GM03348 (cell line): ENCODE measurements around the gene GHDC.

Experiments
- DNase-seq: peaks from one replicate; pipeline ENCODE4 v3.0.0; 2012; ENCODE audit warnings: low spot score

Gene GHDC

DNA sequence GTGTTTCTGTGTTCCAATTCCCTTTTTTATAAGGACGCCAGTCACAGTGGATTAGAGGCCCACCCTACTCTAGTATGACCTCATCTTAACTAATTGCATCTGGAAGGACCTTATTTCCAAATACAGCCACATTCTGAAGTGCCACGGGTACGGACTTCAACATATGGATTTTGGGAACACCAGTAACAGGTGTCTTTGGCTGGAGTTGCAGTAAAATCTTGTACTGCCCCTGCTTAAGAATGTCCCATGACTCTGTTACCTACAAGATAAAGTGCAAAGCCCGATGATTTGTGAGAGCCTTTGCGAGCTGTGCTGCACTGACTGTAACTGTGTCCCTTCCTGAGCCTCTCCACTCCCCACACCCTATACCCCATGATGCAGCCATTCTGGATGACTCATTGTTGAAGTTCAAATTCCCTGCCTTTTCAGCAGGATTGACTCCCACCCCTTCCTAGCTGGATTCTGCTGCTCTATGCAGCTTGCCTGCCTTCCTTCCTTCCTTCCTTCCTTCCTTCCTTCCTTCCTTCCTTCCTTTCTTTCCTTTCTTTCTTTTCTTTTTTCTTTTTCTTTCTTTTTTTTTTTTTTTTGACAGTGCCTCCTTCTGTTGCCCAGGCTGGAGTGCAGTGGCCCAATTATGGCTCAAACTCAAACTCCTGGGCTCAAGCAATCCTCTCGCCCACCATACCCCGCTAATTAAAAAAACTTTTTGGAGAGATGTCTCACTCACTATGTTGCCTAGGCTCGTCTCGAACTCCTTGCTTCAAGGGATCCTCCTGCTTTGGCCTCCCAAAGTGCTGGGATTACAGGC is 11.2 kb downstream of the GHDC start:
- DNase-seq = peak; percentile 44

DNA sequence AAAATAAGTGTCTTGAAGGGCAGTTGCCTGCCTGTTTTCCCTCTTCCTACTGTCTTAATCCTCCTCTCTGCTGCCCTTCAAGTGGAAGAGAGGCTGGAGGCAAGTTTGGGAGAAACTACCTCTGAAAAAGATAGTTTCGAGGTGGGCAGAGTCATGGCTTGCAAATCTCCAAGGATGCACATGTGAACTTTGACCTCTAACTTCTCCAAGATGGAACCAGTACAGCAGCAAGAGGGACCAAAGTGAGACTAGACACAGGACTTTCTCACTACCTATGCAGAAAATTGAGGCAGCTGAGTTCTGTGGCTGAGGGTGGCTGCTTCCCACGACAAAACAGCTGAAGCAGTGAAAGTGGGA is 12.5 kb downstream of the GHDC start:
- no peak for DNase-seq

DNA sequence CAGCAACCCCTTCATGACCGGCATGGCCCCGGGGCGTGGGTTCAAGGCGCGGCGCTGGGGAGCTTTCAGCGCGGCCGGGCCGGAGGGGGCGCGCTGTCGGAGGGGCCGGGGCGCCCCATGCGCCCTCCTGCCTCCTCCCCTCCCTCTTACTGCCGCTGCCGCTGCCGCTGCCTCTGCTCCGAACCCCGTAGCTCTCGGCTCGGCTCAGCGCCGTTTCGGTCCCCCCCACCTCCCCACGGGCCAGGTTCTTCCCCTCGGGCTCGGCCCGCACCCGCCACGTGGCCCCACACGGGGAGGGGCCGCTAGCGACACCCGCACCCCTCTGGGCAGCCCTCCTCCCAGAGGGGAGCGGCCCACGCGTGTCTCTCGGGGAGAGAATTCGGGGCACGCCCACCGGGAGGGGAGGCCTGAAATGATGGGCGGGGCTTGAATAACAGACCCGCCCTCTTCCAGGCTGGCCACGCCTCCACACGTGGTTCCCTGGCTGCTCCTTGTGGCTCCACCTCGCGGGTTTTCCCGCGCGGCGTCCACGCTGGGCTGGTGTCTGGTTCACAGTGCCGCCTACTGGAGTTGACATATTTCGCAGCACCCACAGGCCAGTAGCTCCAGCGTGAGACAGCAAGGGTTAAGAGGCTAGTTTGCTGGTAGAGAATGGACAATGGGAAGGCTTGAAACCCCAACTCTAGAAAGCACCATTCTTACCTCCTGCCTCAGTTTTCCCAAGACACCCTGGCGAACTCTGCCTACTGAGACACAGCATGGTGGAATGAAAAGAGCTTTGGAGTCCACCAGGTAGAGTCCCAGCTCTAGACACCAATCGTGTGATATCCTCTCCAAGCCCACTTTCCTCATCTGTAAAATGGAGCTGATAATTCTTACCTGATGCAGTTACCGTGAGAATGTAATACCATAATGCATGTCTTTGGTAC is 13.1 kb downstream of the GHDC start, which contains the start of gene KCNH4:
Gene KCNH4 (minus strand): TSS at position 221 of the 929 bp plus-strand sequence. CDS start 197 bp downstream, at position 24.
- peak; percentile 88 for DNase-seq

DNA sequence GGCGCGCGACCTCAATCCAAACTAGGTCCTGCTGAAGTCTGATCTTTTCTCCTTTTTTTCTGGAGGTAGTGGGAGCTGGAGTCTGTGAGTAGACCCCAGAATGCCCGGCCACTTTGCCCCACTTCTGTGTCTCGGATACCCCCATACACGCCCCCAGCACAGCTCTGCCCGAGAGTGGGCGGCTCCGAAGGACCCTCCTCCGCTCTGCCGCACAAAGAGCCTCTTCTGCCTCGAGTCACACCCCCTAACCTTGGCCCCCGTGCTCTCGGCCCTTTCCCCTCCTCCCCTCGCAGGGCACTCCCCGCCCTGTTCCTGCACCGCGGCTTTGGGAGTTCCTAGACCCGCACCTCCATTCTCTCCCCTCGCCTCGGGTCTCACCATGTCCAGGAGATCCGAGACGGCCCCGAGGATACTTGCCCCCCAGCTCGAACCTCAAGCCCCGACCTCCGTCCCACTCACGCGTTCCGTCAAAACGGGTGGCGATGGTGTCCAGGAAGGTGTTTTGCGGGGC is 13.8 kb downstream of the GHDC start:
- DNase-seq = no peak

DNA sequence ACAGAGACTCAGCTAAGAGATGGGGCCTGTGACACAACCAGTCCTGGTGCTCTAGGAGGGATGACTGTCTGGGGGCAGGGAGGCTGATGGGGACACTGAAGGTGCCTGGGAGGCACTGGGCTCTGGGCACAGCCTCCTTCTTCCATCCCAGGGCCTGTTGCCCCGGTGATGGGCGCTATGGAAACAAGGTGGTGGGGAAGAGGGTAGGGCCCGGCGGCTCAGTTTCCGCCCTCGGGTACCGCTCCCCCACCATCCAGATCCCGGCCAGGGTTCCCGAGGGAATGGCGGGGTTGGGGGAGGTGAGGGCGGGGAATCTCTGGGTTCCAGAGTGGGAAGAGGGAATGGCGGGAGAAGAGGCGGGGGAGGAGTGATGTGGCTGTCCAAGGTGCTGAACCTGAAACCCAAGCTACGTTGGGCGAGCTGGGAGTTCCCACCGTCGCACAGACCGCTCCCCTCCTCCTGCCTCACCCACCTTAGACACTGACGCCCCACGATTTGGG is 14.3 kb downstream of the GHDC start:
- peak; percentile 78 for DNase-seq

DNA sequence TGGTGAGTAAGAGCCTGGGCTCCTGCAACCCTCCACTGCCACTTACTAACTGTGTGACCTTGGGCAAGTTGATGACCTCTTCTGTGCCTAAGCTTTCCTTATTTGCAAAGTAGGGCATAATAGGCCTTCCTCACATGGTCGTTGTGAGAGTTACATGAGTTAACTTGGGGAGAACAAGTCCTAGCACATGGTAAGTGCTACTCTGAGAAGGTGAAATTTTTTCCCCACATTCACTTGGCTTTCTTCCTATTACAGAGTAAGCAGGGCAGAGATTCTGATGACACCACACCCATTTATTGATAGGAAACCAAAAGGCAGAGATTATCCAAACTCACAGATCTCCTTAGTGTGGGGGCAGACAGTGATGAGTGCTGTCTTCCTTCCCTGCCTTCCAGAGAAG is 15.0 kb downstream of the GHDC start:
- no peak for DNase-seq

DNA sequence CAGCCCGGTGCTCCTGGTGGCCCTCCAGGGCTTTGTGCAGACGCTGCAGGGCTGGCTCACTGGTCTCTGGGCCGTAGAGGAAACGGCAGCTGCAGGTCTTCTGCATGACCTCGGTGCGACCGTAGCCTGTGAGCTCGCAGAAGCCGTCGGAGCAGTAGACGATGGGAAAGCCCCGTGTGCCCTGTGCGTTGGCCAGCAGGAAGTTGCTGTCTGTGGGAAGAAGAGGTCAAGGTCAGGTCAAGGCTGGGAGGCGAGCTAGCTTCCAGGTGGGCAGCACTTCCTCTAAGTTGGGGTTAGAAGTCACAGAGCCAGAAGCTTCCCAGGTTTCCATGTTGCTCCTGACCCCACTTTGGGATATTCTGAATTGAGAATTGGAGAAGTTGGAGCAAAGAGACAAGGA is 15.5 kb downstream of the GHDC start:
- DNase-seq = no peak

DNA sequence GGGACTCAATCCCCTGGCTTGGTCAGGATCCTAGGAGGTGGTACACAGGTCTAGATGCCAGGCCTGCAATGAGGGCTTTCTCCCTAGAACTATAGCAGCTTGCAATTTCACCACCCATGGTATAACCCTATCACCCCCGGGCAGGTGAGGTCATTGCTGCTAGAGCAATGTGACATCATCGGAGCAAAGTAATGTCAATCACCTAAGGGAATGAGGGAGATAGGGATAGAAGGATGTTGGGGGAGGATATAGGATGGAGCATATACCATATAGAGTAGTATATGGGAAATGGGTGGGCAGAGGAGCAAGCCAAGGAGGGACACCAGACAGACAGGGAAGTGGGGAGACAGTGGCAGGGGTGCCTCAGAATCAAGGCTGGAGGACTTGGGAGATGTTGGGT is 16.6 kb downstream of the GHDC start:
- DNase-seq = no peak

DNA sequence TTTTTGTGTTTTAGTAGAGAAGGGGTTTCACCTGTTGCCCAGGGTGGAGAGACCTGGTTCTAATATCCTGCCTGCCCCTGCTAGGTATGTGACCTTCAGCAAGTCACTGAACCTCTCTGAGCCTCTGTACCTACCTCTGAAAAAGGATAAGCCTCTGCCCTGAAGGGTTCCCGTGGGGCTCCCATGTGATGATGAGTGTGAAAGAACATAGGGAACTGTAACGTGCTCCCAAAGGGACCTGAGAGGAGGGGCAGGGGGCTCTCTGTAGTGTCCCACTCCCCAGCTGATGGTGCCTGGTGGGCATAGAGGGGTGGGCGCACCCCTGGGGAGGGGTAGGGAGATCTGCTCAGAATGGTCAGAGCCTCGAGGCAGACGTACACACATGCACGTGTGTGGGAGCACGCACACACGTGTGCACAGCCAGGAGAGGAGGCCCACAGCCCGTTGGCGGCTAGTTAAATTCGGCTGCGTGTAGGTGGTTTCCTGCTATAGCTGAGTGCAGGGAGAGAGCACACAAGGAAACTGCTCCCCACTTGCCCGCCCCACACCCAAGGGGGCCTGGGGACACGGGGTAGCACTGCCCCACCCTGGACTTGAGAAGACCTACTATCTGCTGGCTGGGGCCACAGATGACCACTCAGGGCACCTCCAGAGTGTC is 20.0 kb downstream of the GHDC start:
- DNase-seq = no peak

DNA sequence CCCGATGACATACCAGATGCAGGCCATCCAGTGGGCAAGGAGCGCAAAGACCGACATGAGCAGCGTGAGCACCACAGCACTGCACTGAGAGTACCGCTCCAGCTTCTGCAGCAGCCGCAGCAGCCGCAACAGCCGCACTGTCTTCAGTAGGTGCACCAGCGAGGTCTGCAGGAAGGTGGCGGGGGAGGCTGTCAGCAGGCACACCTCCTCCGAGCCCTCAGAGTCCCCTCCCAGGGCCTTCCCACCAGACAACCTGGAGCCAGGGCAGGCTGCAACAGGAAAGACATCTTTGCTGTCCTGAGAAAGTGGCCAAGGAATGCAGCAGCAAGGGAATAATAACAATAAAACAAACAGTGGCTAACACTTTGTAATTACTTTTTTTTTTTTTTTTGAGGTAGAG is 22.5 kb downstream of the GHDC start:
- no peak for DNase-seq

DNA sequence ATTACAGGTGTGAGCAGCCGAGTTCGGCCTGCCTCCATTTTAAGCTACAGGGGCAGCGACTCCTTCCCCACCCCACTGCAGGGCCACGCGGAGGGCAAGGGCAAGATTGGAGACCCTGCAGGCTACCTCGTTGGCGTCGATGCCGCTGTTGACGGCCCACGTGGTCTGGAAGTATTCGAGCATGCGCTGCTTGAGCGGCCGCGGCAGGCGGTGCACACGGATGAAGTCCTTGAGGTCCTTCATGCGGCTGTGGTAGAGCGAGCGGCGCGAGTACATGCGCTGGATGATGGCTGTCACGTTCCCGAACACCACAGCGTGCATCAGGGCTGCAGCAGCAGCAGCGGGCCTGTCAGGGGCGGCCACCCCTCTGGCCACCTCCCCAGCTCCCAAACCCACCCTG is 24.9 kb downstream of the GHDC start:
- no peak for DNase-seq

DNA sequence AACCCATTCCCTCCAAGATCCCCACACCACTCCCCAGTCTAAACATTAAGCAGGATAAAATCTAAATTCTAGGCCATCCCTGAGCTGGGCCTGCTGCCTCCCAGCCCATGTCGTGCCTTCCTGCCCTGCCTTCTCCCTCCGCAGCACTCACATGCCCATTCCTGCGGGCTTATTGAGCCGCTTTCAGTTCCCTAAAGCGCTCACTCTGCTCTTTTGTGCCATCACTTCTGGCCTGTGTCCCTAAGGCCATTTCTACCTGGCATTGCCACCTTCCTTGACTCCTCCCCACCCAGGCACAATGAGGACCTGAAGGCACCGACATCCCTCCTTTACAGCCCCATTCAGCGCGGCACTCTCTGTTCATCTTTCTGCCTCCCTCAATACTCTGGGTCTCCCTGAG is 26.5 kb downstream of the GHDC start:
- no peak for DNase-seq

DNA sequence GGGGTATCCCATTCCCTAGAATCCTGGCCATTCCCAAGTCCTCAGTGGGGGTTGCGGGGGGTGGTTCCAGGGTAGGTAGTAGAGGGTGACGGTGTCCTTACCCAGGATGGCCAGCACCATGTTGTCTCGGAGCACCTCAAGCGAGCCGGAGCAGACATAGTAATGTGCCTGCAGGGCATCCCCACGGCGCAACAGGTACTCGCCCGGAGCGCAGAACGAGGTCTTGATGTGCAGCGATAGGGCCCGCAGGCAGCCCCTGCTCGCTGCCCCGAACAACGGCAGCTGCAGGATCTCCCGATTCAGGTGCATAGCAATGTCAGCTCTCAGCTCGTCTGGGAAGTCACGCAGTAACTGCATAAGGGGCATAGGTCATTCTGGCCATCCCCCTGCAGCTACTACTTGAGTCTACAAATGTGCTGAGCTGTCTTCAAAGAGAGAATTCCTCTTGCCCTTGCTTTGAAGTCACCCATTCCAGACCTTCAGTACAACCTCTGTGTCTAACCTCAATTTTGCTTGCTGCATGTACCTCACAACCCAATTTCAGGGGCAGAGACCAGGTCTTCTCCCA is 28.0 kb downstream of the GHDC start:
- DNase-seq = no peak

DNA sequence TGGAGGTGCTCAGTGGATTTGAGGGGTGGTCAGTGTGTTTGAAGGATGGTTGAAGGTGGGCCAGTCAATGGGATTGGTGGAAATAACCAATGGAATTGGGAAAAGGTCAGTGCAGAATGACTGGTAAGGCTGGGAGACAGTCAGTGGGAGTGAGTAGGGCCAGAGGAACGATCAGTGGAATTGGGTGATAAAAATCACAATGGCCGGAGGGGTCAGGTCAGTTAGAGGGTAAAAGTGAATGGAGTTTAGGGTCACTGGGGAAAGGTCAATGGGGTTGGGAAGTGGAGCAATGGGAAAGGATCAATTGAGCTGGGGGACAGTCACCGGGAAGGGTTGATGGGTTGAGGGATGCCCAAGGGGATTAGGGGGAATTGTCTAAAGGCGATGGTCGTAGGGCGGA is 28.5 kb downstream of the GHDC start:
- DNase-seq = no peak

DNA sequence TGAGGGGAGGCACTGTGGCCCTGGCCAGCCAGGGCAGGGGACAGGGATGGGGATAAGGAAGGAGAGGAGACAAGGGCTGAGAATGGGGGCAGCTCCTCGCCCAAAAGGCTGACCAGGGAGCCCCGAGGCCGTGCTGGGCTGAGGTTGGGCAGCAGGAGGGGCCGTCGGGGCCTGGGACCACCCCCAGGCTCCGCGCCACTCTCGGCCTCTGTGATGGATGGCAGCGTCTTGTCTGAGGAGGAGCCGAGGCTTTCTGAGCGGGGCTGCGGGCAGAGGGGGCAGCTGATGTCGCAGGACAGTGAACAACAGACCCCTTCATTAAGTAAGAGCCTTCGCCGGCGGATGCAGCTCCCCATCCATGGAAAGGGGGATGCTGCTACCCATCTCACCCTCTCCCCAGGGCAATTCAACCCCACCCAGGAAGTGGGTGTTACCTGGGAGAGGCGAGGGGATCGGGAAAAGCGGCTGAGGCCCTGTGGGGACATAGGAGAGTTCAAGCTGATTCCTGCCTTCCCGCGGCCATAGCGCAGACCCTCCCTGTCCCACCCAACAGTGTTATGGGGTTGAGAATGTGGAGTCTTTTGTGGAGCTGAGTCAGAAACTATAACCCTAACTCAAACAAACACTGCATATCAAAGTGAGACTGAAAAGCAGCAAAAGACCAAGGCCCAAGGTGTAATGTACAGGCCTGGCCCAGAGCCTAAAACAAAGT is 30.4 kb downstream of the GHDC start:
- no peak for DNase-seq

DNA sequence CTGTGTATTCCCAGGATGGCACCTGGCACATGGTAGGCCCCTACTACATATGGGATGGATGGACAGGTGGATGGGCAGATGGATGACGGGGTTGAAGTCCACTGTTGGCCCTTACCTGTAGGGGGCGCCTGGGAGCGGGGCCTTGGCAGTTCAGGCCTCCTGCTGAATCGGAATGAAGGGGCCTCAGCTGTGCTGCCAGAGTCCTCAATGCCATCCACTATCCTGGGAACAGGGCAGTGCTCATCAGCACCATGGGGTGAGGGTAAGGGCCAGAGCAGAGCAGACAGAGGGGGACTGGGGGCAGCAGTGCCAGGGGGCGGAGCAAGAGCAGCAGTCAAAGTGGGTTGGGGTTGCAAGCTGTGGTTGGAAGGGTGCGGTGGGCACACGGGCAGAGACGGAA is 31.2 kb downstream of the GHDC start:
- DNase-seq = no peak

DNA sequence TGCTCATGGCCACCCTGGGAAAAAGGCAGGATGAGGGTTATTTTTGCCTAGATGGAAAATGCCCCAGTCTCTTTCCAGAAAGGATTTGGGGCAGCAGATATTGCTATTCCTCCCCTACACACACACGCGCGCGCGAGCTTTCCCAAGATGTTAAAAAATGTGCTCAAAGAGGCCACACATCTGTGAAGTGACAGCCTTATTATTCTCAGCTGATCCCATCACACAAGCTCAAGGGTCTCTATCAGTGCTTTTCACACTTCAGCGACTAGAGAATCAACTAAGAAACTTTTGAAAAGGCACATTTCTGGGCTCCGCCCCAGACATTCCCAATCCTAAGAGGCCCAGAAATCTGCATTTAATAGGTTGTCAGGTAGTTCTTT is 33.8 kb downstream of the GHDC start:
- DNase-seq = no peak

DNA sequence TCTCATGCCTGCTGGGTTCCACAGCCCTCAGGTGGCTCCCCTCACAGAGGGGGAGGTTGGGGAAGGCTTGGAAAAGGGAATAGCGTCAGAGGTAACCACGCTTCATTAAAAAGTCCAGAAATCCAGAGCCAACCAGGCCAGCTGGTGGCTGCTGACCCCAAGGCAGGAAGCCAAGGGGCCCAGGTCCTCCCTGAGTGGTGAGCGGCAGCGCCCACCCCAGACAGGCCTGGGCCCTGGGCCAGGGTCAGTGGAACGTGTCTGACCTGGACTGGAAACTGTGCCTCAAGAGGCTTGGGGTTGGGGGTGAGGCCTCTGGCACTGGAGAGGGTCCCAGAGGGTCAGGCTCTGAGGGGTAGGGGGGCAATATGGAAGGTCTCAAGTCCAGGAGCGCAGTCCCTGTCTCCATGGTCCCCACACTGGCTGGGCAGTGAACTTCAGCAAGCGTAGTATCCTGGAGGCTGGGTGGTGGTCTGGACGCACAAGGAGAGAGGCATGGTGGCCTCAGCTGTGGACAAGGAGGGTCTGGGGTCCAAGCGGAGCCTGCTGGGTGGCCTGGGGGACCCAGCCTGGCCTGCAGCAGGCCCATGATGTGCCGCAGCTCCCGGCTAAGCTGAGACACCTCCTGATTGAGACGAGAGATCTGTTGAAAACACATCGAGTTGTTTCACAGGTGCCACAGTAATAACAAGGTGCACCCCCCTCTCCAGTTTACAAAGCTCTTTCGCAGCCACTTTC is 34.3 kb downstream of the GHDC start:
- DNase-seq = no peak

DNA sequence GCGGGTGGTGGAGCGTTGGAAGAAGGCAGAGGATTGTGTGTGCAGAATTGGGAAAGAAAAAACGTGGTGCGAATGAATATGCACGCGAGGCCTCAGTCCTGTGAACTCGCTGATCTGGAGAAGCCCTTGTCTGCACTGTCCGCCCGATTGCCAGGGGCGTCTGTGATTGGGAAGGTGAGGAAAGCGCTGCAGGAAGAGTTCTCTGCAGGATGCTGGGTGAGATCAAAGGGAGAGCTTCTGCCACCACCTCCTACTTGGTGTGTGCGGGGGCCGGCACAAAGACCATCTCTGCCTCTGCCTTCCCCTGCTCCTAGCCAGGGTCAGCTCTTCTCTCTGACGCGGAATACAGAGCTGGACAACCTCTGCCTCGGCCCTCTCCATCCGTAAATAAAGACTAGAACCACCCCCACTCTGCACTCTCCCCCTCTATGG is 38.7 kb downstream of the GHDC start:
- DNase-seq = no peak

DNA sequence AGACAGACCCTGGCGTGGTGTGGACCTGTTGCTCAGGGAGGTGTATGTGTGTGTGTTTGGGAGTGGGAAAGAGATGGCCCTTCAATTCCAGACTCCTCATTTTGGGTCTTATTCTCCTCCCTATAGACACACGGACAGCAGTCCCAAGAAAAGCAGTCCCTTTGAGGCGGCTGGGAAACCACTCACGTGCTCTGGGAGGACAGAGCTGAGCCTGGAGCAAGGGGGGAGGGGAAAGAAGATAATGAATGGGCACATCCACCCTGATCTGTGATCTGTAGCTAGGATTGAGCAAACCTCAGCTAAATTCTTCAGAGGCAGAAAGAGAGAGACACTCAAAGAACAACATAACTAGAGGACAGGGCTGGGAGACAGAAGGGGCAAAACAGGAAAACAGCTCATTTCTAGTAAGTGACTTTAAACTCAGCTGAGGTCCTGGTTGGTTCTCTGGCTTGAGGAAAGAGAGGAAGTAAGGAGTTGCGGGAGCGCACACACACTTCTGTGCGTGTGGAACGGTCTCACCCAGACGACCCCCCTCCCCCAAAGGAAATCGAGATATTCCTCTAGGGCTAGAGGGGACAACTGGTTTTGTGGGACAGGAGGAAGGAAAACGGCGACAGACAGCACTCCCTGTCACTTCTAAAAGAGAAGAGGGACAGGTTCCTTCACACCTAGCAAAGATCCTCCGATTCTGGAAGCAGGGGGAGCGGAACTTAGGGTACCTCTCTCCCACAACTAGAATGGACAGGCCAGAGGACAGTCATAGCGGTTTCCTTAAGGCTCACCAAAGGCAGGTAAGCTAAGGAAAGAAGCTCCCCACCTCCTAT is 40.2 kb downstream of the GHDC start:
- DNase-seq = peak; percentile 33
